Lower lobe of right lung (tissue), 2 donors: ENCODE data around the gene RNF213. TPM values are rescaled to one million over a fixed set of nuclear protein-coding genes. Genes with fewer than 3 reads are reported as not detected.

Source experiments
- ATAC-seq, 2 donors: fragments of 200-7000 bp; cut with Tn5 transposase; one replicate each; pipeline ENCODE4 v1.9.1; 2020 to 2022; ENCODE audit warnings: mild to moderate bottlenecking in 2 of 2, moderate library complexity in 2 of 2
- DNase-seq: peaks from one replicate; pipeline ENCODE4 v3.0.0-alpha.2; 2020
- H3K27ac ChIP-seq: fragments of 200-600 bp; one replicate; pipeline ENCODE4 v1.8.0; 2022
- H3K27me3 ChIP-seq: fragments of 200-600 bp; one replicate; pipeline ENCODE4 v1.8.0; 2022; ENCODE audit warnings: low read depth
- H3K36me3 ChIP-seq: fragments of 200-600 bp; one replicate; pipeline ENCODE4 v1.8.0; 2022; ENCODE audit warnings: mild to moderate bottlenecking
- H3K4me1 ChIP-seq: fragments of 200-600 bp; one replicate; pipeline ENCODE4 v1.8.0; 2022
- H3K4me3 ChIP-seq: fragments of 200-600 bp; one replicate; pipeline ENCODE4 v1.8.0; 2022; ENCODE audit warnings: mild to moderate bottlenecking
- H3K9me3 ChIP-seq: fragments of 200-600 bp; one replicate; pipeline ENCODE4 v1.8.0; 2022
- CTCF ChIP-seq: fragments of 200-600 bp; IDR thresholded peaks from one replicate; pipeline ENCODE4 v1.8.0; 2022; ENCODE audit warnings: antibody characterized with exemption, mild to moderate bottlenecking
- intact Hi-C: fragments of 100-400 bp; cut with DNase I; formaldehyde crosslinking; loops from one replicate; pipeline ENCODE4 v1.11.0; 2022
- total RNA-seq: library from RNA; stranded (reverse); fragmentation: NEBNext Ultra II Directional; extraction: Animal tissue kit (Norgen Biotek cat#: 25700); gene quantifications from one replicate; pipeline ENCODE4 v1.2.1, GENCODE V29; 2021
- donor health status: DM: no; HTN: yes; CAD: no; lungs with severe emphysema.

RNF213 gene
- total RNA-seq, 1 donor from 2014 or later, result 300 TPM

DNA sequence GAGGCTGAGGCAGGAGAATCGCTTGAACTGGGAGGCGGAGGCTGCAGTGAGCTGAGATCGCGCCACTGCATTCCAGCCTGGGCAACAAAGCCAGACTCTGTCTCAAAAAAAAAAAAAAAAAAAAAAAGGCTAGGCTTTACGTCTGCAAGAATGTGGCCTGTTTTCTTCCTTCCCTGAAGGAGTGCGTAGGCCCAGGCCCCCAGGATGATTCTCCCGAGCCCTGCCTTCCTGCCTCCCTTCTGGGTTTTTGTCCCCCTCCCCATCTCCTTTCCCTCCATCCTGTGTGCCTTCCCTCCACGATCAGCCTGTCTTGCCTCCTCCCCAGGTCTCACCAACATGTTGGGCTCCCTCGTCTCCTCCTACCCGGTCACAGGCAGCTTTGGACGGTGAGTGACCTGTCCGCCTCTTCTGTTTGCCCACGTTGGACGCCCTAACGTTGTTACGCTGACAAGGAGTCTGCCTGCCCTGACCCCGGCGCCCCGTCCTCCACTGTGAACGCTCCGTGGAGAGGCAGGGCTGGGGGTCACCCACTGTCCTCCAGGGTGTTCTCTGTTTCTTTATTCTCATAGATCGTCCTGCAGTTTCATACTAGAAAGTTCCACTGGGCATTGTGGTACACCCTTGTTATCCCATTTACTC is 15.7 kb upstream of the RNF213 start:
- no peak for TF ChIP-seq CTCF
- Histone ChIP-seq H3K27ac (no peak overlapping the region), H3K4me3 (no peak overlapping the region), H3K36me3 (peaks cover 74% of the 10 kb centered on the region), H3K4me1 (no peaks in the 10 kb centered on the region), H3K27me3 (no peaks in the 10 kb centered on the region), H3K9me3 (no peaks in the 10 kb centered on the region)
- DNase-seq, result no peak
- ATAC-seq, result no peak
- intact Hi-C loops, result no loop called here

DNA sequence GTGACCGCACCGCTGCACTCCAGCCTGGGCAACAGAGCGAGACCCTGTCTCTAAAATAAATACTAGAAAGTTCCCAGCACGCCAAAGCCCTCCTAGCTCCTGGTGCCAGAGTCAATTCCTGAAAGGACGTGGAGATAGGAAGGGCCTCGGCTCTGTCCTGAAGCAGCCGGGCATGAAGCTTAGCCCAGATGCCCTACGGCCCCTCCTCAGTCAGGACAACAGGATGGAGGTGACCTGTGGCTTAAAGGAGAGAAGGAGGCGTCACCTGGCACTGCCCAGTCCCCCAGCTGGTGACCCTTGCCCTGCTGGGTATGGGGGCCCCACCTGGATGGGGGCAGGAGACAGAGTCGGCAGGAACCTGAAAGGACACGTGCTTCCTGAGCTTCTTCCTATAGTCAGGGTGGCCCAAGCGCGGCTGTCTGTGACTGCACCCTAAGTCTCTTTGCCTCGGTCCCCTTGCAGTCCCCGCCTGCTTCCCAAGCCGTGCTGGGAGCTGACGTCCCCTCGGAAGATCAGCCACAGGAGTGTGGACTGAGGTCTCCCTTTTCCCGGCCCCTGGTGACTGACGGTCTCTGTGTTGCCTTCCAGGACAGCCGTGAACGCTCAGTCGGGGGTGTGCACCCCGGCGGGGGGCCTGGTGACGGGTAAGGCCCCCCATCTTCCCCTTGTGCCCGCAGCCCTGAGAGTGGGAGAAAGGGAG is 14.9 kb upstream of the RNF213 start:
- H3K27me3 ChIP-seq, result no peaks in the 10 kb centered on the region
- ATAC-seq, result no peak
- DNase-seq, result peak; percentile 29
- TF ChIP-seq CTCF, result no peak
- H3K27ac ChIP-seq, result no peak overlapping the region
- no peaks in the 10 kb centered on the region for H3K9me3 ChIP-seq
- no peak overlapping the region for H3K4me3 ChIP-seq
- intact Hi-C loops, result no loop called here
- peaks cover 75% of the 10 kb centered on the region for H3K36me3 ChIP-seq
- H3K4me1 ChIP-seq, result no peaks in the 10 kb centered on the region

- DNase-seq, result peak; percentile 46
- Histone ChIP-seq H3K4me1 (no peaks in the 10 kb centered on the region), H3K27ac (no peak overlapping the region), H3K9me3 (no peaks in the 10 kb centered on the region), H3K36me3 (peaks cover 69% of the 10 kb centered on the region), H3K27me3 (no peaks in the 10 kb centered on the region), H3K4me3 (no peak overlapping the region)
- TF ChIP-seq CTCF, result no peak
- intact Hi-C loops, result no loop called here
- no peak for ATAC-seq
These were observed 14.4 kb upstream of the RNF213 start for GRCh38 chr17:80246266-80246681.

GRCh38 chr17:80246726-80247125 is 13.9 kb upstream of the RNF213 start:
- H3K36me3 ChIP-seq, result peaks cover 65% of the 10 kb centered on the region
- no peak overlapping the region for H3K27ac ChIP-seq
- H3K27me3 ChIP-seq, result no peaks in the 10 kb centered on the region
- intact Hi-C loops, result no loop called here
- ATAC-seq (no peak), DNase-seq (peak; percentile 36)
- no peaks in the 10 kb centered on the region for H3K9me3 ChIP-seq
- TF ChIP-seq CTCF, result no peak
- no peaks in the 10 kb centered on the region for H3K4me1 ChIP-seq
- H3K4me3 ChIP-seq, result no peak overlapping the region

GRCh38 chr17:80247561-80247960 is 13.1 kb upstream of the RNF213 start:
- Histone ChIP-seq H3K4me3 (no peak overlapping the region), H3K27me3 (no peaks in the 10 kb centered on the region), H3K36me3 (peaks cover 63% of the 10 kb centered on the region), H3K4me1 (peaks cover 2% of the 10 kb centered on the region), H3K27ac (no peak overlapping the region), H3K9me3 (no peaks in the 10 kb centered on the region)
- intact Hi-C loops, result no loop called here
- DNase-seq (peak; percentile 41), ATAC-seq (no peak)
- no peak for TF ChIP-seq CTCF
